Activated B cell treated with CpG ODN at 0.5 μM for 24 hours (primary cell): ENCODE results near the gene FLACC1. TPM values are rescaled to one million over a fixed set of nuclear protein-coding genes. Genes with fewer than 3 reads are reported as not detected.
A peak's percentile ranks its signal among the peaks of the same experiment; 100 is the strongest.

ENCODE experiments used
- ATAC-seq: fragments of 200-7000 bp; cut with Tn5 transposase; one replicate; pipeline ENCODE4 v1.10.0; 2021; ENCODE audit warnings: low read depth, mild to moderate bottlenecking, moderate library complexity
- CTCF ChIA-PET: fragments of 350-600 bp; sonication (Branson Sonifier 250); formaldehyde crosslinking; loops from one replicate; lab custom pipeline; 2021; ENCODE audit warnings: antibody characterized with exemption; lab: Charles Lee
- POLR2A ChIA-PET: fragments of 350-600 bp; sonication (Branson Sonifier 250); formaldehyde crosslinking; loops from one replicate; lab custom pipeline; 2021; ENCODE audit warnings: antibody characterized with exemption; lab: Charles Lee
- DNase-seq: peaks from one replicate; pipeline ENCODE4 v3.0.0; 2022
- H3K27ac Mint-ChIP-seq: one replicate; pipeline ENCODE4 v1.8.0; 2020; ENCODE audit warnings: mixed read lengths
- H3K27me3 Mint-ChIP-seq: one replicate; pipeline ENCODE4 v1.8.0; 2021; ENCODE audit warnings: mixed read lengths
- H3K36me3 Mint-ChIP-seq: one replicate; pipeline ENCODE4 v1.8.0; 2021; ENCODE audit warnings: low read depth, mixed read lengths
- H3K4me1 Mint-ChIP-seq: one replicate; pipeline ENCODE4 v1.8.0; 2021; ENCODE audit warnings: mixed read lengths
- H3K4me3 Mint-ChIP-seq: one replicate; pipeline ENCODE4 v1.8.0; 2020; ENCODE audit warnings: mild to moderate bottlenecking, mixed read lengths
- H3K9me3 Mint-ChIP-seq: one replicate; pipeline ENCODE4 v1.8.0; 2020; ENCODE audit warnings: mixed read lengths
- CTCF ChIP-seq: fragments of 200-600 bp; IDR thresholded peaks from one replicate; pipeline ENCODE4 v1.8.0; 2022; ENCODE audit warnings: antibody characterized with exemption, mild to moderate bottlenecking
- intact Hi-C: fragments of 100-400 bp; cut with micrococcal nuclease; formaldehyde crosslinking; loops from one replicate; pipeline ENCODE4 v1.15.1; 2024
- total RNA-seq: library from RNA; stranded (reverse); gene quantifications from 2 replicates; pipeline ENCODE4 v1.2.3, GENCODE V29; 2022

The FLACC1 gene
- total RNA-seq, 1 donor from 2014 or later = 4.6 TPM

- peak overlapping the region; percentile 98 for H3K27ac Mint-ChIP-seq
- H3K36me3 Mint-ChIP-seq = peaks cover 8% of the 10 kb centered on the region
- no peaks in the 10 kb centered on the region for H3K9me3 Mint-ChIP-seq
- intact Hi-C loops = loop anchor here (1.0 to 5.0 kb wide), 12 partner anchors 9 to 1008 kb away; partner anchors contain the start of genes BZW1, CASP10, CLK1 and HYCC2
- peaks cover 85% of the 10 kb centered on the region for H3K4me1 Mint-ChIP-seq
- H3K27me3 Mint-ChIP-seq = no peaks in the 10 kb centered on the region
- ChIA-PET CTCF (interaction anchor here (1.2 to 7.9 kb wide), 3 partner anchors 11 to 25 kb away, joined by 4 to 57 read pairs (median 30); no protein-coding TSS in a partner anchor), POLR2A (interaction anchor here (0.5 to 5.1 kb wide), 15 partner anchors 7 to 1979 kb away, joined by 3 to 57 read pairs (median 7); partner anchors contain the start of genes CLK1, STRADB and TRAK2)
- H3K4me3 Mint-ChIP-seq = peak overlapping the region; percentile 90
- no peak for TF ChIP-seq CTCF
- ATAC-seq (peak; percentile 12), DNase-seq (no peak)
These were observed 98.2 kb downstream of the FLACC1 start for GRCh38 chr2:201258666-201259615.

- no peaks in the 10 kb centered on the region for H3K9me3 Mint-ChIP-seq
- H3K4me1 Mint-ChIP-seq = peaks cover 83% of the 10 kb centered on the region
- TF ChIP-seq CTCF = no peak
- peak; percentile 61 for ATAC-seq
- H3K27me3 Mint-ChIP-seq = no peaks in the 10 kb centered on the region
- CTCF ChIA-PET = interaction anchor here (0.6 to 7.9 kb wide), 2 partner anchors 25 to 107 kb away, joined by 3 to 57 read pairs; no protein-coding TSS in a partner anchor
- H3K4me3 Mint-ChIP-seq = peak overlapping the region; percentile 90
- peak overlapping the region; percentile 98 for H3K27ac Mint-ChIP-seq
- H3K36me3 Mint-ChIP-seq = peaks cover 7% of the 10 kb centered on the region
- POLR2A ChIA-PET = interaction anchor here (0.5 to 5.1 kb wide), 9 partner anchors 9 to 1408 kb away, joined by 3 to 57 read pairs (median 5); partner anchors contain the start of genes STRADB and TRAK2
- peak; percentile 68 for DNase-seq
- intact Hi-C loops = loop anchor here (1.0 to 5.0 kb wide), 12 partner anchors 8 to 1009 kb away; partner anchors contain the start of genes BZW1, CASP10, CLK1 and HYCC2
These were observed 99.0 kb downstream of the FLACC1 start for GRCh38 chr2:201257956-201258665.

- H3K4me3 Mint-ChIP-seq = peak overlapping the region; percentile 90
- peaks cover 83% of the 10 kb centered on the region for H3K4me1 Mint-ChIP-seq
- CTCF ChIA-PET = interaction anchor here (0.6 to 7.9 kb wide), 3 partner anchors 15 to 107 kb away, joined by 3 to 57 read pairs (median 3); no protein-coding TSS in a partner anchor
- no peak for TF ChIP-seq CTCF
- peaks cover 7% of the 10 kb centered on the region for H3K36me3 Mint-ChIP-seq
- peak overlapping the region; percentile 98 for H3K27ac Mint-ChIP-seq
- peak; percentile 56 for ATAC-seq
- H3K27me3 Mint-ChIP-seq = no peaks in the 10 kb centered on the region
- POLR2A ChIA-PET = interaction anchor here (0.5 to 5.1 kb wide), 10 partner anchors 9 to 194 kb away, joined by 3 to 57 read pairs (median 5); partner anchors contain the start of genes CFLAR, STRADB and TRAK2
- no peaks in the 10 kb centered on the region for H3K9me3 Mint-ChIP-seq
- intact Hi-C loops = loop anchor here (5.0 kb wide), 1 partner anchor 1010 kb away; the partner anchor contains the start of gene NOP58
- peak; percentile 53 for DNase-seq
These were observed 99.7 kb downstream of the FLACC1 start for GRCh38 chr2:201257381-201257955.

DNA sequence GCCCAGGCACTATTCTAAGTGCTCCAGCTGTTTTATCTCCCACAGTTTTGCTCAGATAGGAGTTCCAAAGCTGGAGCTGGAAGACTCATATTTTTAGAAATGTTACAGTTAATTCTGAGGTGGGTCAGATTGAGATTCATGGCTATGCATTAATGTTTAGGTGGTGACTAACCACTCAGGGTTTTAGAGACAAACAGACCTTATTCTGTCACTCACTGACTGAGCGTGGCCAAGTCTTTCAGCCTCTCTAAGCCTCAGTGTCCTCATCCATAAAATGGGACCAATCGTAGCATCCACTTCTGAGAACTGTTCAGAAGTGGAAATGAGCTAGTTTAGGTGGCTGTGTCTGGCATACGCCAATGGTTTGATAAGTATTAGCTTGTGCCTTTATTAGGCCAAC is 101.1 kb downstream of the FLACC1 start:
- no peaks in the 10 kb centered on the region for H3K9me3 Mint-ChIP-seq
- peak overlapping the region; percentile 98 for H3K27ac Mint-ChIP-seq
- no peak for DNase-seq
- peaks cover 7% of the 10 kb centered on the region for H3K36me3 Mint-ChIP-seq
- H3K4me3 Mint-ChIP-seq = no peak overlapping the region
- POLR2A ChIA-PET = interaction anchor here (5.1 kb wide), 1 partner anchor 23 kb away, joined by 57 read pairs; no protein-coding TSS in a partner anchor
- H3K27me3 Mint-ChIP-seq = no peaks in the 10 kb centered on the region
- CTCF ChIA-PET = interaction anchor here (0.8 to 4.3 kb wide), 3 partner anchors 14 to 73 kb away, joined by 3 to 13 read pairs (median 4); partner anchors contain the start of gene CASP10
- no peak for TF ChIP-seq CTCF
- ATAC-seq = no peak
- intact Hi-C loops = loop anchor here (5.0 kb wide), 1 partner anchor 1011 kb away; the partner anchor contains the start of gene NOP58
- H3K4me1 Mint-ChIP-seq = peaks cover 84% of the 10 kb centered on the region
